HuH-7 (cell line): ENCODE data around the gene HDDC2.

ENCODE experiments used
- DNase-seq: peaks from one replicate; pipeline ENCODE4 v3.0.0; 2011; ENCODE audit warnings: low spot score

The HDDC2 gene

GRCh38 chr6:125233202-125233601 lies 68.6 kb downstream of the HDDC2 start:
- no peak for DNase-seq

GRCh38 chr6:125232466-125232865 lies 69.3 kb downstream of the HDDC2 start:
- no peak for DNase-seq

GRCh38 chr6:125231574-125232343 lies 70.0 kb downstream of the HDDC2 start:
- no peak for DNase-seq

- DNase-seq: no peak
These were observed 70.6 kb downstream of the HDDC2 start for GRCh38 chr6:125231133-125231532.

- no peak for DNase-seq
These were observed 71.1 kb downstream of the HDDC2 start for GRCh38 chr6:125230674-125231073.

- DNase-seq: no peak
These were observed 72.7 kb downstream of the HDDC2 start for GRCh38 chr6:125228981-125229479.

GRCh38 chr6:125227244-125227643 lies 74.5 kb downstream of the HDDC2 start:
- DNase-seq: no peak
